ENCODE results near the gene IFI27.
"Not testable (repeated sequence)": the region's sequence is repeated elsewhere in the genome, so short reads cannot be mapped to it uniquely, and the experiment has no call there.

Gene IFI27

GRCh38 chr14:94110552-94111181, at the start of gene IFI27:
Gene IFI27 (plus strand): TSS chr14:94110736.
- DNase-seq (ENCODE audit: low read depth in 2 of 2), result no peak

GRCh38 chr14:94062344-94062940, 48.1 kb upstream of the IFI27 start:
- DNase-seq (ENCODE audit: low read depth in 2 of 2), result no peak

GRCh38 chr14:94066089-94066676, 44.4 kb upstream of the IFI27 start:
- DNase-seq (ENCODE audit: low read depth in 2 of 2), result no peak

GRCh38 chr14:94072076-94072475, 38.5 kb upstream of the IFI27 start:
- not testable (repeated sequence) for DNase-seq (ENCODE audit: low read depth in 2 of 2)

GRCh38 chr14:94074534-94074933, 36.0 kb upstream of the IFI27 start:
- DNase-seq (ENCODE audit: low read depth in 2 of 2), result no peak

- DNase-seq (ENCODE audit: low read depth in 2 of 2), result no peak
These were observed 35.5 kb upstream of the IFI27 start for GRCh38 chr14:94075008-94075407.

GRCh38 chr14:94077111-94077821, 33.3 kb upstream of the IFI27 start:
- no peak for DNase-seq (ENCODE audit: low read depth in 2 of 2)

- no peak for DNase-seq (ENCODE audit: low read depth in 2 of 2)
These were observed 32.7 kb upstream of the IFI27 start for GRCh38 chr14:94077823-94078222.

- DNase-seq (ENCODE audit: low read depth in 2 of 2), result no peak
These were observed 30.5 kb upstream of the IFI27 start for GRCh38 chr14:94079891-94080620.

GRCh38 chr14:94080621-94081385, 29.7 kb upstream of the IFI27 start, which contains the start of the genes DDX24 and IFI27L1:
Gene DDX24 (minus strand): TSS chr14:94081202. CDS start chr14:94079742, 1,460 bp downstream.
Gene IFI27L1 (plus strand): TSS chr14:94081310. CDS start chr14:94096938, 15,628 bp downstream.
- DNase-seq (ENCODE audit: low read depth in 2 of 2), result peak; percentile 93 to 94

GRCh38 chr14:94081386-94081820, 29.1 kb upstream of the IFI27 start:
- DNase-seq (ENCODE audit: low read depth in 2 of 2), result no peak

- DNase-seq (ENCODE audit: low read depth in 2 of 2), result no peak
These were observed 22.6 kb upstream of the IFI27 start for GRCh38 chr14:94087891-94088290.

GRCh38 chr14:94088516-94088915, 22.0 kb upstream of the IFI27 start:
- DNase-seq (ENCODE audit: low read depth in 2 of 2), result no peak

- DNase-seq (ENCODE audit: low read depth in 2 of 2), result no peak
These were observed 21.1 kb upstream of the IFI27 start for GRCh38 chr14:94089479-94089878.

GRCh38 chr14:94093418-94093817, 17.1 kb upstream of the IFI27 start:
- no peak for DNase-seq (ENCODE audit: low read depth in 2 of 2)

GRCh38 chr14:94097091-94097490, 13.4 kb upstream of the IFI27 start:
- DNase-seq (ENCODE audit: low read depth in 2 of 2), result no peak

GRCh38 chr14:94098326-94098992, 12.1 kb upstream of the IFI27 start:
- no peak for DNase-seq (ENCODE audit: low read depth in 2 of 2)

GRCh38 chr14:94099006-94099405, 11.5 kb upstream of the IFI27 start:
- no peak for DNase-seq (ENCODE audit: low read depth in 2 of 2)

- DNase-seq (ENCODE audit: low read depth in 2 of 2), result no peak
These were observed 9.7 kb upstream of the IFI27 start for GRCh38 chr14:94100847-94101246.

GRCh38 chr14:94101748-94102147, 8.8 kb upstream of the IFI27 start:
- no peak for DNase-seq (ENCODE audit: low read depth in 2 of 2)

Measured in stimulated activated CD4-positive, alpha-beta T cell treated with anti-CD3 and anti-CD28 coated beads, Interleukin-1b, Interleukin-23, amount 100 ng/mL, for 4 hours (primary cell).